Stimulated activated CD4-positive, alpha-beta T cell treated with anti-CD3 and anti-CD28 coated beads, TNF-alpha, amount 100 ng/mL, for 24 hours (primary cell): ENCODE results near the gene NTN3.
A peak's percentile ranks its signal among the peaks of the same experiment; 100 is the strongest.
"Not testable (repeated sequence)": the region's sequence is repeated elsewhere in the genome, so short reads cannot be mapped to it uniquely, and the experiment has no call there.

ENCODE experiments used
- DNase-seq, 3 experiments: peaks; one replicate each; pipeline ENCODE4 v3.0.0-alpha.2; 2020; ENCODE audit warnings: low read depth in 3 of 3

The NTN3 gene

DNA sequence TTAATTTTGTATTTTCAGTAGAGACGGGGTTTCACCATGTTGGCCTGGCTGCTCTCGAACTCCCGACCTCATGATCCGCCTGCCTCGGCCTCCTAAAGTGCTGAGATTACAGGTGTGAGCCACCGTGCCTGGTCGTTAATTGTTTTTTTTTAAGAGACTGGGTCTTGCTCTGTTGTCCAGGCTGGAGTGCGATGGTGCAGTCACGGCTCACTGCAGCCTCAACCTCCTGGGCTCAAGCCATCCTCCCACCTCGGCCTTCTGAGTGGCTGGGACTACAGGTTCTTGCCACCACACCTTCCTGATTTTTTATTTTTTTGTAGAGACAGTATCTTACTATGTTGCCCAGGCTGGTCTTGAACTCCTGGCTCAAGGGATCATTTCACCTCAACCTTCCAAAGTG is 8.9 kb downstream of the NTN3 start:
- DNase-seq = not testable (repeated sequence)

DNA sequence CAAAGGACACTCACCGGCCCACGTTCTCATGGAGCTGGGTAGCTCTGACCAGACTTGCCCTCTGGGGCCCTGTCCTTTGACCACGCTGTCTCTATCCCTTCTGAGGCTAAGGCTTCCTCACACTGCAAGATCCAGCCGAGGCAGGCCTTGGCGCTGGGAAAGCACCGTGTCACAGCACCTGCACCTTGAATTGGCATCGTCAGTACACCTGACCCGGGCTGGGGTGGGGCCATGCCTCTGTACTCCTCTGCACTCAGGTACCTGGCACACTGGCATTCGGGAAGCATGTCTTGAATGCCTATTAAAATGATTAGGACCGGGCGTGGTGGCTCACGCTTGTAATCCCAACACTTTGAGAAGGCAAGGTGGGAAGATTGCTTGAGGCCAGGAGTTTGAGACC is 9.9 kb downstream of the NTN3 start:
- DNase-seq = no peak

DNA sequence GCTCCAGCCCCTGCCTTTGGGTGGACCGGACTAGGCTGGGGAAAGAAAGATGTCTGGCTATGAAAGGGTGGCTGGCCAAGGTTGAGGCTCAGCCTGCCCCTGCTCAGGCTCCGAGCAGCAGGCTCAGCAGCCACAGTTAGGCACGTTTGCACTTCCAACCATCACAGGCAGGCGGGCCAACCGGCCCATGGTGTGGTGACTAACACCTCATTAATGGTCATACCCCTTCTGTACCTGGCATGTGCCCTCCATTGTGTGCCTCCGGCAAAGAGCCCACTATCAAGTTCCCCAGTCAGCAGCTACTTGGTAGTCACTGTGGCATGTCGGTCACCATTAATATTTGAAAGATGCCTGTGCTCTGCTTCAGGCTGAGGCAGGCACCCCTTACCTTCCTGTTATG is 10.6 kb downstream of the NTN3 start:
- no peak for DNase-seq

DNA sequence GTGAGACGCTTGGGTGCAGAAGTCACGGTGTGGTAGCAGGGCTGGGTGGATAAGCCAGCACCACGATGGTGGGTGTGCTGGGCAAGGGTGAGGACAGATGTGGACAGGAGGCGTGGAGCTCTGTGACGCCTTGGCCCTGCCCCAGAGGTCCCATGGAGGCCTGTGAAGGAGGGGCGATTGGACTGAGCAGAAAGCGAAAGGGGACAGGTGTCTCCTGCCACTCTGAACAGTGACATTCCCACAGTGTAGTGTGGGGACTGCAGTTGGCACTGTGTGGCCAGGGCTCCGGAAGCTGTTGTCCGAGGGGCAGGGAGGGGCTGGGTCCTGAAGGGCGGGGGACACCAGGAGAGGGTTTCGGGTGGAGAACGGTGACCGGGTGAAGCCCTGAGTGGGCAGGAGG is 11.2 kb downstream of the NTN3 start:
- no peak for DNase-seq

DNA sequence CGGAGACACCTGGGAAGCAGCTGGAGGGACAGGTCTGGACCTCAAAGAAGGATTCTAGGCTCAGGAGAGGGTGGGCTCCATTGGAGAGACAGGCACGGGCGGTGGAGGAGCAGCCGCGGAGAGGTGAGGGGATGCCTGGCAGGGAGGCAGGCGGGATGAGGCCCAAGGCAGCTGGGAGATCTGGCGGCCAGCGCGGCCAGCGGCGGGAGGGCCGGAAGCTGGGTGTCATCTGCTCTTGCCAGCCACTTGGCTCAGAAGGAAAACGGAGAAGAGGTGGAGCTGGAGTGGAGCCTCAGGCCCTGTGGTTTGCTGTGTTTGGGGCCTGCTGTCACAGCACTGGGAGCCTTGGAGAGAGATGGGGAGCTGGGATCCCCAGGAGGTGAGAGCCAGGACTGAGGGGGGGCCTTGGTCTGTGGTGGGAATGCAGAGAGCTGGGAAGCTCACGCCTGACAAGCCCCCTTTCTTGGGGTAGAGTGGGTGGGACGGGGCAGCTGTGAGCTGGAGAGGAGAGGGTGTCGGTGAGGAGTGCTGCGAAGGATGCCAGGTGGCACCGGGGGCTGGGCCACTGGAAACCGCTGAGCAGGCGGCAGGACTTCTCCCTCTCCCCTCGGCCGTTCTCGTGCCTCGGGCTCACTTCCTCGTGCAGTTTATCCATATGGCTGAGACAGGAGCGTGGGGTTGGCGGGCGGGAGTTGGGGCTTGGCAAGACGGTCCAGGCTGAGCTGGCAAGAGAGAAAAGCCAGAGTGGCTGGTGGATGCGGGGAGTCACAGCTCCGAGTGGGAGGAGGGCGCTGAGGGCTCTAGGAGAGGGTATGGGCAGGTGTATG is 11.8 kb downstream of the NTN3 start:
- no peak for DNase-seq

DNA sequence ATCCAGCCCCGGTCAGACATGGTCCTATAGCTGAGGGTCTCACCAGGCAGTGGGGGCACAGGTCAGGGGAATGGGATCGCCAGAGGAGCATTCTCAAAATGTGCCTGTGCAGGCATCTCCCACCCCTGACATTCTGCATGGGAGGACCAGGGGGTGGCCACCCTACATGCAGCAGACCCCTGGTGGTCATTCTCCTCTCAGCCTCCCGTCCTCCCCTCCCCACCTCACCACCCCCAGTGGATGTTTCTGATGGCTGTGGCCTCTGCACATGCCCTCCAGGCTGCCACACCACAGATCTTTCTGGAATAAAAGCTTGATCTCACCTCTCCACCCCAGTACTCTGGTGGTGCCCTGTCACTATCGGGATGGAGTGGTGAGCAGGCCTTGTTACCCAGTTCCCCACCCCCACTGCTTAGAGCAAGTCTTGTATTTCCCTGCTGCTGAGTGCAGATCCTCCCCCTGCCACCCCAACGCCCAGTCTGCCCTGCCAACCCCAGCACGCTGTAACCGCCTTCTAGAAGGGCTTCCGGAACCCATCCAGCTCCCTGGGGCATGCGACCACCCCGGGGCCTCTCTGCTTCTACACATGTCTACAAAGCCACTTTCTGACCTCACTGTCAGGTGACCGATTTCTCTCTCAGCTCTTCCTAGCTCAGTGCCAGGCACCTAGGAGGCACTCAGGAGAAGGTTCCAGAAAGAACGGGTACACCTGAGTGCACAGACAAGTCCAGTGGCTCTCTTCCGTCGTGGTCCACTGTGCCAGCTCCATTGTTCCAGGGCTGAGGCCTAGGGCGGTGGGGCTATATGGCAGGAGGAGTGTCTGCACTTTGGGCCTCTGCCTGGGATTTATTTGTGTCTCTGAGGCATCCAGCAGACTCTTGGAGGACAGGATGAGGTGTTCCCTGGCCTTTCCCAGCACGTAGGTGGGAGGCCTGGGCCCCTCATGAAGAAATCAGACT is 13.1 kb downstream of the NTN3 start:
- no peak for DNase-seq

DNA sequence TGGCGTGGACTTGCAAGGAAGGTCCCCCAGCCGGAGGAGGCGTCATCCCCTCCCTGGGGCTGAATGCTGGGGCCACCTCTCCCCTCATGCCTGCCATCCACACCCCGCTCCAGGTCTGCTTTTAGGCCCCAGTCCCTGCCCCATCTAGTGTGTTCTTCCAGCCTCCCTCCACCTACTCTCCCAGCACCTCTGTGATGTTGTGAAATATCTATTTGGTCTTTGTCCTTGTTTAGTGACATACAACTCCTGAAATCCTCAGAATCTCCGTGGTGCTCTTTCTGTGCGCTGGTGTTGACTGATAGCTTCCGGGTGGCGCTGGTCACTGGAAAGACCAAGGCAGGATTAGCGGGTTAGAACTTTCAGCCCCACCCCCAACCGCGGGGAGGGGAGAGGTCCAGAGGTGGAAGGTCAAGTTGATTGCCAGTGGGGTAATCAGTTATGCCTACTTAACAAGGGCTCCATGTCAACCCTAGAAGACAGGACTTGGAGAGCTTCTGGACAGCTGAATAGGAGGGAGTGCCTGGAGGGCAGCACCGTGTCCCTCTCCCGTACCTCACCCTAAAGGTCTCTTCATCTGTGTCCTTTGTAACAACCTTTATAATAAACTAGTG is 13.9 kb downstream of the NTN3 start:
- no peak for DNase-seq

DNA sequence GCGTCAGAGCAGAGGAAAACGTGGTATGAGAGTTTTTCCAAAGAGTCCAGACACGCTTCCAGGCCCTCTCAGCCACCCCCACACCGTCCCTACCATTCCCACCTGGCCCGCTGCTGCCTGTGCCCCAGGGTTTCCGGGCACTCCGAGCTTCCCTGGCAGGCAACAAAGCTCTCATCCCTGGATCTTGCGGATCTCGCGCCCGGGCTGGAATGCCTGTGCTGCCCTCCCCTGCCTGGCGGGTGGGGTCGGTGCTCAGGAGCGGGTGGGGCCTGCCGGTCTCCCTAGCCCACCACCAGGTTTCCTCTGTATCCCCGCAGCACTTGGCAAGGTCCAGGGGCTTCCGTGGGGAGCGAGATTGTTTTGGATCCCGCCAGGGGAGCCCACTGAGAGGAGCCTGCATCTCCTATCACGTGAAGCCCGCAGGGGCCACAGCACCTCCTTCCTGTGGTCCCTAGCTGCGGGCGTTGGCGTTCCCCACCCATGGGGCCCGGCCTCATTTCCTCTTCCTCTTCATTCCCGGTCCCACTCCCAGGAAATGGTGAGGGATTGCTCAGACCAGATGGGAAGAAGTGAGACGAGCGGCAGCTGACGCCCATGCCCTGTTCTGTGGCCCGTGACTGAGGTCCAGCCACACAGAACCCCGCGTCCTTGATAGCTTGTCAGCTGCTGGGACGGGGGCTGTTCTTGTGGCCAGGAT is 14.9 kb downstream of the NTN3 start:
- no peak for DNase-seq

DNA sequence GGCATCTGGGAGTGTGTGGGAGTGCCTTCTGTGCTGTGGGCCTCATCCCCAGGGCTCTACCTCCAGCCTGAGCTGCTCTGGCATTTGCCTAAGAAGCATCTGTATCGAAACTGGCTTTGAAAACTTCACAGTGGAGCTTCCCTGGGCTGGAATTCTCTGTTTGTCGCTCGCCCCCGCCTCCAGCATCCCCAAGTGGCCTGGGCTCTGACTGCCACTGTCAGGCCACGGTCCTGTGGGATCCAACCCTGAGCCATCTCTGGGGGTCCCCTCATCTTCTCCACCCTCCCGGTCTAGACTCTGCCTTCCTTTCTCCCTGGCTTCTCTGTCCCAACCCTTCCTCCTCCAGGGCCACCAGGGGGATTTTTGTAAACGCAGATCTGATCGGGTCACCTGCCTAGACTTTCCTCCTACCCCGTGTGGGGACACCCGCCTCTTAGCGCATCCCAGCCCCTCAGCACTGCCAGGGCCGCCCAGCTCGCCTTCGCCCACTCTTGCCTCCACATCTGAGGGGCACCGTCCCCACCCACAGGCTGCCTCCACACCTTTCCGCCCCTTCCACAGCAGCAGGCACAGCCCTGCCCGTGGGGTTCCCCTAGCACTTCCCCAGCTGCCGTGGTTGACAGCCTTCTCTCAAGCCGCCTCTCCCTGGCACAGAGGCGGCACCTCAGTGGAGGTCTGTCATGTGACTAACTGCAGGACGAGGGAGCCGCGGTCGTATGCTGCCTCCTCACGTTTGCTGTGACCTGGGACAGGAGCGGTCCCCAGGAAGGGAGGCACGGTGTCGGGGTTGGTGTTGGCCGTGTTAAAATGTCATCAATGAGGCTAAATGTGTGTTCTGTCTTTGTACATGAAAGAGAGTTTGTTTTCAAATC is 15.8 kb downstream of the NTN3 start:
- DNase-seq = peak; percentile 54 to 67 (median 57)

DNA sequence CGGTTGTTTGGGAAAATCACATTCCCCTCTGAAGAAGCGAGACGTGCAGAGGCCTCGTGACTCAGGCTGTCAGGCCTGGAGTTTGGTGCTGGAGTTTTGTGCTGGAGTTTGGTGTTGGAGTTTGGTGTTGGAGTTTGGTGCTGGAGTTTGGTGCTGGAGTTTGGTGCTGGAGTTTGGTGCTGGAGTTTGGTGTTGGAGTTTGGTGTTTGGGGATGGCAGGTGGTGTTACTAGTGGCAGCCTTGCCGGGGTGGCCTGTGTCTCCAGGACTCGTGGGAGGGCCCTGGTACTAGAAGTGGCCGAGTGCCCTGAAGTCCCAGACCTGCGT is 16.4 kb downstream of the NTN3 start:
- no peak for DNase-seq

DNA sequence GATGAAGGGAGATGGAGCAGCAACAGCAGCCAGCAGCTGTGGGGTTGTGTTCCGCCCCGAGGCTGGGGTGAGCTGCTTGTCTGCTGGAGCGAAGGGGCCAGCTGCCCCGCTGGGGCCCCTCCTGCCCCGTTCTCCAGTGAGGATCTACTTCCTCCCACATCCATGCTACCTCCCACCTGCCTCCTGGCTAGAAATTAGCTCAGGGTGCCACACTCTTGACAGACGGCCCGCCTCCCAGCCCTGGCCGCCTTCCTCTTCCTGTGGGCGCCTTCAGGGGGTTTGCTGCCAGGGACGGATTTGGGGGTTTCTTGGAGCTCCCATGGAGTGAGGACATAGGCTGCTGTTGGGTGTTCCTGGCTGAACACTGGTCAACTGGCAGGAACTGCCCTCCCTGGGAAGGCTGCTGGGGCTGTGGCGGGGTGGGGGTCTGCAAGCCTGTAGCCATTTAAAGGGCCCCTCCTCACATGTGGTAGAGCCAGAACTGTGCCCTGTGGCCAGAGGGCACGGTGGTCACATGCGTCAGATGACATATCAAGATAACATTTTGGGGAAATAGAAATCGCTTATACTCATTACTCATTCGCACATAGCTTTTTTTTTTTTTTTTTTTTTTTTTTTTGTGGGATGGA is 16.9 kb downstream of the NTN3 start:
- no peak for DNase-seq

DNA sequence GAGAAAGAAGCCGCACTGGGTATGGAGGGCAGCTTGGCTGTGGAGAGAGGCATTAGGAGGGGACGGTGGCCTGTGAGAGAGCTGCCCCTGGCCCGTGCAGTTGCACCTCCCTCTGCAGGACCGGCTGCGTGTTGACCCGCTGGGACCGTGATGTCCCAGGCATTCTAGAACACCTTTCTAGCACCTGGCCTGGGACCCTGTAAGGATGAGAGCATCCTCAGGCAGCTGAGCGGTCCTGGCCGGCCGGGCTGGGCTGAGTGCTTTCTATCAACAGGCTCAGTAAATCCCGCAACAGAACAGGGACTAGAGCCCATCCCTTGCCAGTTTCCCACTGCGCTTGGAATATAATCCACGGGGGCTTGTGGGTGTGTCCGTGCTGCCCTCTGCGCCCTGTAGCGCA is 18.5 kb downstream of the NTN3 start:
- DNase-seq = no peak

DNA sequence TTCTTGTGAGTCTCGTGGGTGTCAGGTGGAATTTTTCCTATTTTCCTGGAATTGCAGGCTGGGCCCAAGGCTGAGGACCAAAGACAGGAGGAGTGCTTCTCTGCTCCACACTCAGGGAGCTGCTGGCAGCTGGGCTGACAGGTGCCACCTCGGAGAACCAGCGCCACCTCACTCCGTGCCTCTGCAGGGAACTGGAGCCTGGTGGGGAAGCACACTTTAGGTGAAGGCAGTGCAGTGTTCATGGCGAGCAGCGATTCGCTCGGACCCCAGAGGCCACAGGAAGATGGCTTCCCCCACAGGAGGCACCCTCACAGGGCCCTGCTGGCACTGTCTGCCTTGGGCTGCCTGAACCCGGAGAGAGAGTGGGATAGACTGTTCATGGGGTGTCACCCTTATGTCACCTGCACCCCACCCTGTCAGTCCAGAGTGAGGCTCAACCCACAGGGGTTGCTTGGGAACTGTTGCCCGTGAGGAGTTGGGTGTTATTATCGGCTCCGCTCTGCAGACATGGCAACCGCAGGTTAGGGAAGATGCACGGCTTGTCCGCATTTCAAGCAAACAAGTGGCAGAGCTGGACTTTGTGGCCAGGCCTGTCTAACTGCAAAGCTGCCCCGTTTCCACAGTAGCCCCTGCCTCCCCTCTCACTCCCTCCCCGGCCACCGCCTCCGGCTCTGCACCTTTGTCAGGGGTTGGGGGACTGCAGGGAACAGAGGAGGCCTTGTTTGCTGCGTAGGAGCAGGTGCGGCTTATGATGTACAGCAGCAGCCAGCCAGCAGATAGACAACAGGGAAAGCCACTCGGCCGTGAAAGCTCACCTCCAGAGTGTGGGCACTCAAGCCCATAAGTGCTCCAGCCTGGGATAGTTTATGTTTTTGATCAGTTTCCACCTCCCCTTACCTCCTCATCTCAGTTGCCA is 19.4 kb downstream of the NTN3 start:
- DNase-seq = no peak

DNA sequence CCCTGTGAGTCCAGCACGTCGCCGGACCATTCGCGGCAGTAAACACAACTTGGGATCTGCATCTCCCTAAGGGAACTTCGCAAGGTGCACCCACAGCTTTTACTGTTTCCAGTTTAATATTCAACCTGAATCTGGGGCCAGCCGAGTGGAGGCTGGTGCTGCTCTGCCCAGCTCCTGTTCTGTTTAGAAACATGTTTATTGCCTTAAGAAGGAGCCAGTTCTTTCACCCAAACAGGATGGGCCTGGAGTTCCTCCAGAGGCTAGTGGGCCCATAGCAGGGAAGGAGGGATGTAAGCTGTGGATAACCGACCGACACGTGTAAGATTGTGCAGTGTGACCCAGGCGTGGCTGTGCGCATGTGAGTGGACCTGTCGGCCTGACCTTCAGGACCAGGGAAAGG is 21.2 kb downstream of the NTN3 start:
- DNase-seq = no peak

DNA sequence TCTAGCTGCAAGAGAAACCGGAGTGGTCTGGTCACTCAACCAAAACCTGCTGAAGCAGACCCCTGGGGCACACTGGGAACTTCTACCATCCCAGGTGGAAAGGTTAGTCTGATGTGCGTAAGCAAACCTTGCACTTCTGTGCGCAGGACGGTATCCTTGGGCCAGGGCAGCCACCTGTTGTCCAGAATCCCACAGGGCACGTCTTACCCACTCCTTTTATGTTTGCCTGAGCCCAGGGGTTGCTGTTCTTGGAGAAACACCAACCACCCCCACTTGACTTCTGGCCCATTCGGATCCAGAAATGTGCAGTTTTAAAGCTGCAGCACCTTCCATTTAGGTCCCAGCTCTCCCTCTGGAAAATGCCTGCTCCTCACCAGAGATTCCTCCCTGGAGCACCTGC is 22.5 kb downstream of the NTN3 start:
- DNase-seq = no peak

DNA sequence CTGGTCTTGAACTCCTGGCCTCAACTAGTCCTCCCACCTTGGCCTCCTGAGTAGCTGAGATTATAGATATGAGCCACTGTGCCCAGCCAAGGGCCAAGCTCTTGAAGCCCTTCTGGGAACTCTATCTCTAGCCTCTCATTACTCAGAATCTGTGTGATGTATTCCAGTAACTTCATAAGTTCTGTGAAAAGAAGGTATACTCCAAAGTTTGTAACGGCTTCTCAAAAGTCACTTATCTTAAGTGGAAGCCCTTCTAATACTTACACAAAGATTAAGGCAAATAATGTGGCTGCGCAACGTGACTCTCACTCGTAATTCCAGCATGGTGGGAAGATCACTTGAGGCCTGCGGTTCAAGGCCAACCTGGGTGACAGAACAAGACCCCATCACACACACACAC is 23.5 kb downstream of the NTN3 start:
- no peak for DNase-seq

DNA sequence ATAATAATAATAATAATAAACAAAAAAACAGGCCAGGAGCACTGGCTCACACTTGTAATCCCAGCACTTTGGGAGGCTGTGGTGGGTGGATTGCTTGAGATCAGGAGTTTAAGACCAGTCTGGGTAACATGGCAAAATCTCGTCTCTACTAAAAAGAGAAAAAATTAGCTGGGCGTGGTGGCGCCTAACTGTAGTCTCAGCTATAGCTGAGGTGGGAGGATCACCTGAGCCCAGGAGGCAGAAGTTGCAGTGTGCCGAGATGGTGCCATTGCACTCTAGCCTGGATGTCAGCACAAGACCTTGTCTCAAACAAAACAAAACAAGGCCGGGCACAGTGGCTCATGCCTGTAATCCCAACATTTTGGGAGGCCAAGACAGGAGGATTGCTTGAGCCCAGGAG is 23.9 kb downstream of the NTN3 start:
- DNase-seq = no peak

DNA sequence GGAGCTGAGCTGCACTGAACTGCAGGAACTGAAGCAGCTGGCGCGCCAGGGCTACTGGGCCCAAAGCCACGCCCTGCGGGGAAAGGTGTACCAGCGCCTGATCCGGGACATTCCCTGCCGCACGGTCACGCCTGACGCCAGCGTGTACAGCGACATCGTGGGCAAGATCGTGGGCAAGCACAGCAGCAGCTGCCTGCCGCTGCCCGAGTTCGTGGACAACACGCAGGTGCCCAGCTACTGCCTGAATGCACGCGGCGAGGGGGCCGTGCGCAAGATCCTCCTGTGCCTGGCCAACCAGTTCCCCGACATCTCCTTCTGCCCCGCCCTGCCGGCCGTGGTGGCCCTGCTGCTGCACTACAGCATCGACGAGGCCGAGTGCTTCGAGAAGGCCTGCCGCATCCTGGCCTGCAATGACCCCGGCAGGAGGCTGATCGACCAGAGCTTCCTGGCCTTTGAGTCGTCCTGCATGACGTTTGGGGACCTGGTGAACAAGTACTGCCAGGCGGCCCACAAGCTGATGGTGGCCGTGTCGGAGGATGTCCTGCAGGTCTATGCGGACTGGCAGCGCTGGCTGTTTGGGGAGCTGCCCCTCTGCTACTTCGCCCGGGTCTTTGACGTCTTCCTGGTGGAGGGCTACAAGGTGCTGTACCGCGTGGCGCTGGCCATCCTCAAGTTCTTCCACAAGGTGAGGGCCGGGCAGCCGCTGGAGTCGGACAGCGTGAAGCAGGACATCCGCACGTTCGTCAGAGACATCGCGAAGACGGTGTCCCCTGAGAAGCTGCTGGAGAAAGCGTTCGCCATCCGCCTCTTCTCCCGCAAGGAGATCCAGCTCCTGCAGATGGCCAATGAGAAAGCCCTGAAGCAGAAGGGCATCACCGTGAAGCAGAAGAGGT is 25.4 kb downstream of the NTN3 start:
- no peak for DNase-seq
